Measurements from ENCODE around the gene RNF121. TPM values are rescaled to one million over a fixed set of nuclear protein-coding genes. Genes with fewer than 3 reads are reported as not detected.

Gene RNF121
- total RNA-seq, 1 experiment from 2014 or later, result 27.8 TPM

GRCh38 chr11:72007089-72007476 lies 78.2 kb downstream of the RNF121 start:
- POLR2A ChIA-PET, result no interaction called here
- Mint-ChIP-seq H3K27ac (ENCODE audit: low read depth, unreplicated experiment) (no peak overlapping the region), H3K4me1 (ENCODE audit: insufficient read depth, unreplicated experiment) (no peaks in the 10 kb centered on the region), H3K9me3 (ENCODE audit: unreplicated experiment) (no peaks in the 10 kb centered on the region), H3K27me3 (ENCODE audit: insufficient read depth, unreplicated experiment) (no peaks in the 10 kb centered on the region), H3K36me3 (ENCODE audit: insufficient read depth, unreplicated experiment) (peaks cover 100% of the 10 kb centered on the region), H3K4me3 (ENCODE audit: unreplicated experiment) (no peak overlapping the region)
- BruUV-seq (replicated peaks), result no TSS peak
- no peak for TF ChIP-seq CTCF (IDR thresholded peaks at IDR 0.05; ENCODE audit: unreplicated experiment)
- CTCF ChIA-PET, result interaction anchor here (0.8 to 2.8 kb wide), 3 partner anchors 18 to 84 kb away, joined by 3 to 7 read pairs (median 5); no protein-coding TSS in a partner anchor
- DNase-seq (ENCODE audit: unreplicated experiment), result no peak
- intact Hi-C loops (cut with micrococcal nuclease), result no loop called here

- no peak for TF ChIP-seq CTCF (IDR thresholded peaks at IDR 0.05; ENCODE audit: unreplicated experiment)
- H3K9me3 Mint-ChIP-seq (ENCODE audit: unreplicated experiment), result no peaks in the 10 kb centered on the region
- ChIA-PET POLR2A (interaction anchor here (1.1 to 1.2 kb wide), 2 partner anchors 8 to 9 kb away, joined by 3 to 4 read pairs; partner anchors contain the start of gene IL18BP), CTCF (interaction anchor here (0.8 to 2.8 kb wide), 4 partner anchors 11 to 83 kb away, joined by 3 to 7 read pairs (median 6); no protein-coding TSS in a partner anchor)
- no peak overlapping the region for H3K4me3 Mint-ChIP-seq (ENCODE audit: unreplicated experiment)
- intact Hi-C loops (cut with micrococcal nuclease), result no loop called here
- no peak for DNase-seq (ENCODE audit: unreplicated experiment)
- H3K4me1 Mint-ChIP-seq (ENCODE audit: insufficient read depth, unreplicated experiment), result no peaks in the 10 kb centered on the region
- no peak overlapping the region for H3K27ac Mint-ChIP-seq (ENCODE audit: low read depth, unreplicated experiment)
- BruUV-seq (replicated peaks), result no TSS peak
- H3K27me3 Mint-ChIP-seq (ENCODE audit: insufficient read depth, unreplicated experiment), result no peaks in the 10 kb centered on the region
- peaks cover 100% of the 10 kb centered on the region for H3K36me3 Mint-ChIP-seq (ENCODE audit: insufficient read depth, unreplicated experiment)
Observed at GRCh38 chr11:72007587-72007986, 78.7 kb downstream of the RNF121 start.

- BruUV-seq (replicated peaks), result TSS peak; percentile 6
- ChIA-PET POLR2A (interaction anchor here (1.1 kb wide), 1 partner anchor 10 kb away, joined by 3 read pairs; the partner anchor contains the start of gene IL18BP), CTCF (interaction anchor here (1.1 to 2.8 kb wide), 3 partner anchors 10 to 422 kb away, joined by 4 to 7 read pairs (median 7); no protein-coding TSS in a partner anchor)
- TF ChIP-seq CTCF (IDR thresholded peaks at IDR 0.05; ENCODE audit: unreplicated experiment), result no peak
- H3K27ac Mint-ChIP-seq (ENCODE audit: low read depth, unreplicated experiment), result no peak overlapping the region
- no peaks in the 10 kb centered on the region for H3K9me3 Mint-ChIP-seq (ENCODE audit: unreplicated experiment)
- H3K4me1 Mint-ChIP-seq (ENCODE audit: insufficient read depth, unreplicated experiment), result peaks cover 9% of the 10 kb centered on the region
- intact Hi-C loops (cut with micrococcal nuclease), result no loop called here
- H3K27me3 Mint-ChIP-seq (ENCODE audit: insufficient read depth, unreplicated experiment), result no peaks in the 10 kb centered on the region
- H3K4me3 Mint-ChIP-seq (ENCODE audit: unreplicated experiment), result no peak overlapping the region
- peaks cover 100% of the 10 kb centered on the region for H3K36me3 Mint-ChIP-seq (ENCODE audit: insufficient read depth, unreplicated experiment)
- no peak for DNase-seq (ENCODE audit: unreplicated experiment)
Observed at GRCh38 chr11:72008728-72009127, 79.9 kb downstream of the RNF121 start.

GRCh38 chr11:72009156-72009555 lies 80.3 kb downstream of the RNF121 start:
- CTCF ChIA-PET, result interaction anchor here (1.9 kb wide), 1 partner anchor 422 kb away, joined by 4 read pairs; no protein-coding TSS in a partner anchor
- BruUV-seq (replicated peaks), result no TSS peak
- no peak overlapping the region for H3K27ac Mint-ChIP-seq (ENCODE audit: low read depth, unreplicated experiment)

More at GRCh38 chr11:72009156-72009555, 80.3 kb downstream of the RNF121 start:
- POLR2A ChIA-PET, result no interaction called here
- Mint-ChIP-seq H3K36me3 (ENCODE audit: insufficient read depth, unreplicated experiment) (peaks cover 100% of the 10 kb centered on the region), H3K27me3 (ENCODE audit: insufficient read depth, unreplicated experiment) (no peaks in the 10 kb centered on the region), H3K9me3 (ENCODE audit: unreplicated experiment) (no peaks in the 10 kb centered on the region), H3K4me1 (ENCODE audit: insufficient read depth, unreplicated experiment) (peaks cover 13% of the 10 kb centered on the region), H3K4me3 (ENCODE audit: unreplicated experiment) (no peak overlapping the region)
- intact Hi-C loops (cut with micrococcal nuclease), result no loop called here
- no peak for DNase-seq (ENCODE audit: unreplicated experiment)
- TF ChIP-seq CTCF (IDR thresholded peaks at IDR 0.05; ENCODE audit: unreplicated experiment), result no peak
